Lower lobe of right lung (tissue), 2 donors: ENCODE data around the gene TPMT. TPM values are rescaled to one million over a fixed set of nuclear protein-coding genes. Genes with fewer than 3 reads are reported as not detected.

Experiments used
- ATAC-seq, 2 donors: fragments of 200-7000 bp; cut with Tn5 transposase; one replicate each; pipeline ENCODE4 v1.9.1; 2020 to 2022; ENCODE audit warnings: mild to moderate bottlenecking in 2 of 2, moderate library complexity in 2 of 2
- DNase-seq: peaks from one replicate; pipeline ENCODE4 v3.0.0-alpha.2; 2020
- H3K27ac ChIP-seq: fragments of 200-600 bp; one replicate; pipeline ENCODE4 v1.8.0; 2022
- H3K27me3 ChIP-seq: fragments of 200-600 bp; one replicate; pipeline ENCODE4 v1.8.0; 2022; ENCODE audit warnings: low read depth
- H3K36me3 ChIP-seq: fragments of 200-600 bp; one replicate; pipeline ENCODE4 v1.8.0; 2022; ENCODE audit warnings: mild to moderate bottlenecking
- H3K4me1 ChIP-seq: fragments of 200-600 bp; one replicate; pipeline ENCODE4 v1.8.0; 2022
- H3K4me3 ChIP-seq: fragments of 200-600 bp; one replicate; pipeline ENCODE4 v1.8.0; 2022; ENCODE audit warnings: mild to moderate bottlenecking
- H3K9me3 ChIP-seq: fragments of 200-600 bp; one replicate; pipeline ENCODE4 v1.8.0; 2022
- intact Hi-C: fragments of 100-400 bp; cut with DNase I; formaldehyde crosslinking; loops from one replicate; pipeline ENCODE4 v1.11.0; 2022
- long read RNA-seq: library from polyadenylated mRNA; unstranded; transcript quantifications from one replicate; pipeline ENCODE4 v2.0.0, GENCODE V29; 2021
- total RNA-seq: library from RNA; stranded (reverse); fragmentation: NEBNext Ultra II Directional; extraction: Animal tissue kit (Norgen Biotek cat#: 25700); gene quantifications from one replicate; pipeline ENCODE4 v1.2.1, GENCODE V29; 2021
- TF ChIP-seq, protein P1 (sequence below): fragments of 200-600 bp; IDR thresholded peaks from one replicate; pipeline ENCODE4 v1.8.0; 2022; ENCODE audit warnings: antibody characterized with exemption, mild to moderate bottlenecking
- donor health status: DM: no; HTN: yes; CAD: no; lungs with severe emphysema.

The TPMT gene
- 14.0 TPM for total RNA-seq
- long read RNA-seq, transcript TPMT-201 (9 exons, 3,181 nt) = major isoform, 34 of 45 reads
- long read RNA-seq, partial matches to known transcripts = 2 of 45 reads
- long read RNA-seq, other reads (novel, unspliced or antisense) = 9 of 45 reads

DNA sequence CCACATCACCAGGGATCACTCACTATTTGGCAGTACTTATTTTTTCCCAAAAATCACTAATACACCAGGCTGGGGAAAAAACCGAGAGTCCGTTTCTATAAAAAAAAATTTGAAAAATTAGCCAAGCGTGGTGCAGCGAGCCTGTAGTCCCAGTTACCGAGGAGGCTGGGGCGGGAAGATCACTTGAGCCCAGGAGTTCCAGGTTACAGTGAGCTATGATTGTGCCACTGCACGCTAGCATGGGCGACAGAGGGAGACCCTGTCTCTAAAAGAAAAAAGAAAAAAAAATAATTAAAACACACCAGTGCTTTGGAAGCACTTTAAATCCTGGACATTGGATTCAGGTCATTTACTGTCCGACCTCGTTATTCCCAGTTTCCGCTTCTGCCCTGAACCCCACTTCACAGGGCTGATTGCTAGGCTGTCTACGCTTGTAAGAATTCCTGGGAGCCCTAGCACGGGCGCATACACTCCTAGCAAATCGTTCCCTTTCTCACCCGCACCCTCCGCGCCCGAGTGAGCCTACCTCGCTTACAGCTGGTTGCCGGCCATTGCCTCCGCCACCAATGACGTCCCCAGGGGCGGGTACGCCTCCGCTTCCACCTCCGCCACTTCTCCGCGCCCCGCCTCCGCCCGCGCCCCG, at the start of gene TPMT:
TSS of gene TPMT (minus strand) at position 571 of the 643 bp plus-strand sequence. CDS start 5,950 bp downstream, outside the sequence.
- intact Hi-C loops = no loop called here
- ATAC-seq (peak in 1 of 2 donors; percentile 16), DNase-seq (peak; percentile 59)
- H3K9me3 ChIP-seq = no peaks in the 10 kb centered on the region
- TF ChIP-seq, protein P1, sequence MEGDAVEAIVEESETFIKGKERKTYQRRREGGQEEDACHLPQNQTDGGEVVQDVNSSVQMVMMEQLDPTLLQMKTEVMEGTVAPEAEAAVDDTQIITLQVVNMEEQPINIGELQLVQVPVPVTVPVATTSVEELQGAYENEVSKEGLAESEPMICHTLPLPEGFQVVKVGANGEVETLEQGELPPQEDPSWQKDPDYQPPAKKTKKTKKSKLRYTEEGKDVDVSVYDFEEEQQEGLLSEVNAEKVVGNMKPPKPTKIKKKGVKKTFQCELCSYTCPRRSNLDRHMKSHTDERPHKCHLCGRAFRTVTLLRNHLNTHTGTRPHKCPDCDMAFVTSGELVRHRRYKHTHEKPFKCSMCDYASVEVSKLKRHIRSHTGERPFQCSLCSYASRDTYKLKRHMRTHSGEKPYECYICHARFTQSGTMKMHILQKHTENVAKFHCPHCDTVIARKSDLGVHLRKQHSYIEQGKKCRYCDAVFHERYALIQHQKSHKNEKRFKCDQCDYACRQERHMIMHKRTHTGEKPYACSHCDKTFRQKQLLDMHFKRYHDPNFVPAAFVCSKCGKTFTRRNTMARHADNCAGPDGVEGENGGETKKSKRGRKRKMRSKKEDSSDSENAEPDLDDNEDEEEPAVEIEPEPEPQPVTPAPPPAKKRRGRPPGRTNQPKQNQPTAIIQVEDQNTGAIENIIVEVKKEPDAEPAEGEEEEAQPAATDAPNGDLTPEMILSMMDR = no peak
- H3K36me3 ChIP-seq = peaks cover 2% of the 10 kb centered on the region
- H3K27me3 ChIP-seq = no peaks in the 10 kb centered on the region
- H3K4me3 ChIP-seq = peak within 1 kb of the TSS; percentile 95
- H3K4me1 ChIP-seq = peaks cover 23% of the 10 kb centered on the region
- H3K27ac ChIP-seq = peak within 1 kb of the TSS; percentile 93

DNA sequence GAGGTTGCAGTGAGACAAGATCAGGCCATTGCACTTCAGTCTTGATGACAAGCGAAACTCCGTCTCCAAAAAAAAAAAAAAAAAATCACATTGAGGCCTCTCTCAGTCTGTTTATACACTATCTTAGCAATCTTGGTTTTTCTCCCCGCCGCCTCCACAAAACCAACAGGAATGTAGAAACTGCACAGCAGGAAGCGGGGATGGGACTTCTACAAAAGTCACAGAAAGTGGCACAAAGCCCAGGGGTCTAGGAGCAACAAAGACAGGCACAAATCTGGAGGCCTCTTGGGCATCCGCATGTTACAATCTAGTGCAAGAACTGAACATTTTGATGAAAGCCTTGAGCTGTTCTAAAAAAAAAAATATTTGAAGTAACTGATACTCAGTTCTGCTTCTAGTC, 48.9 kb upstream of the TPMT start:
- Histone ChIP-seq H3K27me3 (no peaks in the 10 kb centered on the region), H3K36me3 (peaks cover 79% of the 10 kb centered on the region), H3K9me3 (no peaks in the 10 kb centered on the region), H3K27ac (no peak overlapping the region), H3K4me1 (no peaks in the 10 kb centered on the region), H3K4me3 (no peak overlapping the region)
- TF ChIP-seq, protein P1 = no peak
- ATAC-seq (no peak), DNase-seq (no peak)
- intact Hi-C loops = no loop called here

DNA sequence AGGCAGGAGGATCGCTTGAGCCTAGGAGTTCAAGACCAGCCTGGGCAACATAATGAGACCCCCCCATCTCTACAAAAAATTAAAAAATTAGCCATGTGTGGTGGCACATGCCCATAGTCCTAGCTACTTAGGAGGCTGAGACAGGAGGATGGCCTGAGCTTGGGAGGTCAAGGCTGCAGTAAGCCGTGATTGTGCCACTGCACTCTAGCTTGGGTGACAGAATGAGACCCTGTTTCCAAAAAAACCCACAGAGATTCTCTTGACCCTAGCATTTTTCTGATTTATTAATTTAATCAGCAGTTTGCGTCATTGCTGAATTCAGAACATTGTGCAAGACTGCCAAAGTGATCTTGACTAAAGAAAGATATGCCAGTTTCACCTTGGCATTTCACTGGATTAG, 37.1 kb upstream of the TPMT start:
- ATAC-seq (no peak), DNase-seq (no peak)
- H3K9me3 ChIP-seq = no peaks in the 10 kb centered on the region
- intact Hi-C loops = no loop called here
- TF ChIP-seq, protein P1 = no peak
- H3K4me3 ChIP-seq = no peak overlapping the region
- H3K4me1 ChIP-seq = no peaks in the 10 kb centered on the region
- peaks cover 15% of the 10 kb centered on the region for H3K36me3 ChIP-seq
- no peak overlapping the region for H3K27ac ChIP-seq
- no peaks in the 10 kb centered on the region for H3K27me3 ChIP-seq

DNA sequence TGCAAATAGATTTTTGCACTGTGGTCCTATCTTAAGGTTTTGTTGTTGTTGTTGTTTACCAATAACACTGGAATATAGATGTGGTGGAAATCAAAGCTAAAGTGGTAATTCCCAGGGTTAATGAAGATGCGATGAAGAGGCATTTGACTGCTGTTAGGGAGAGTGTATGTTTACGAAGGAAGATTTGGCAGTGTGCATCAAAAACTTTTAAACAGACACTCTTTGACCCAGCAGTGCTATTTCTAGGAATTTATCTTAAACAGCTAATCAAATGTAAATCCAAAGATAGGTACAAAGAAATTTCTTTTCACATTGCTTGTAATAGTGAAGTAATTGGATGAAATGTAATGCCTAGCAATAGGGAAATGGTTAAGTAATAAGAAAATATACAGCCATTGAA, 34.3 kb upstream of the TPMT start:
- intact Hi-C loops = no loop called here
- ATAC-seq = no peak
- H3K36me3 ChIP-seq = peaks cover 15% of the 10 kb centered on the region

DNA sequence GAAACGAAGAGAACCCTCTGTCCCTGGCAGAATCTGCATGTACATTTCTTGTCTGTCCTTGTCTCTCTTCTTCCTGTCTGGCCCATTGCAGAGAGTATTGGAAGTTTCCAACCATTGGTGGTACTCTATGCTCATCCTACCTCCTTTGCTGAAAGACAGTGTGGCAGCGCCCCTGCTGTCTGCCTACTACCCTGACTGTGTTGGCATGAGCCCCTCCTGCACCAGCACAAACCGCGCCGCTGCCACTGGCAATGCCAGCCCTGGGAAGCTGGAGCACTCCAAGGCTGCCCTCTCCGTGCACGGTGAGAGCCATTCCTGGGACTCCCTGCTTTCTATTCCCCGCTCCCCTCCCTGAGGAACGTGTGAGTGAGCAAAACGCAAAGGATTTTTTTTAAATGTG, 32.8 kb upstream of the TPMT start:
- Histone ChIP-seq H3K27me3 (no peaks in the 10 kb centered on the region), H3K4me3 (no peak overlapping the region), H3K36me3 (peaks cover 15% of the 10 kb centered on the region), H3K4me1 (peaks cover 15% of the 10 kb centered on the region), H3K27ac (no peak overlapping the region), H3K9me3 (no peaks in the 10 kb centered on the region)
- intact Hi-C loops = no loop called here
- TF ChIP-seq, protein P1 = no peak
- DNase-seq (no peak), ATAC-seq (peak in 1 of 2 donors; percentile 22)

More for the DNA sequence above, 34.3 kb upstream of the TPMT start:
- Histone ChIP-seq H3K4me1 (peaks cover 15% of the 10 kb centered on the region), H3K4me3 (no peak overlapping the region), H3K27ac (no peak overlapping the region), H3K27me3 (no peaks in the 10 kb centered on the region), H3K9me3 (no peaks in the 10 kb centered on the region)
- DNase-seq = no peak
- TF ChIP-seq, protein P1 = no peak
